GM13977 (cell line): ENCODE data around the gene SURF4.

ENCODE experiments used
- DNase-seq: peaks from one replicate; pipeline ENCODE4 v3.0.0; 2012; ENCODE audit warnings: low spot score
- CTCF ChIP-seq: IDR thresholded peaks from 2 replicates; pipeline ENCODE4 v1.5.1; 2012; ENCODE audit warnings: mild to moderate bottlenecking, control low read depth; ENCODE audit not compliant: insufficient read depth; ENCODE audit errors: extremely low read depth, missing control alignments
- in situ Hi-C: fragments of 300-500 bp; cut with MboI; formaldehyde crosslinking; loops from one replicate; pipeline ENCODE4 v1.12.0; 2022; ENCODE audit warnings: low sequenced_read_pairs, low pct_unique_long_range_greater_than_20kb, mixed read lengths, inconsistent platforms; ENCODE audit not compliant: unreplicated experiment

SURF4 gene

DNA sequence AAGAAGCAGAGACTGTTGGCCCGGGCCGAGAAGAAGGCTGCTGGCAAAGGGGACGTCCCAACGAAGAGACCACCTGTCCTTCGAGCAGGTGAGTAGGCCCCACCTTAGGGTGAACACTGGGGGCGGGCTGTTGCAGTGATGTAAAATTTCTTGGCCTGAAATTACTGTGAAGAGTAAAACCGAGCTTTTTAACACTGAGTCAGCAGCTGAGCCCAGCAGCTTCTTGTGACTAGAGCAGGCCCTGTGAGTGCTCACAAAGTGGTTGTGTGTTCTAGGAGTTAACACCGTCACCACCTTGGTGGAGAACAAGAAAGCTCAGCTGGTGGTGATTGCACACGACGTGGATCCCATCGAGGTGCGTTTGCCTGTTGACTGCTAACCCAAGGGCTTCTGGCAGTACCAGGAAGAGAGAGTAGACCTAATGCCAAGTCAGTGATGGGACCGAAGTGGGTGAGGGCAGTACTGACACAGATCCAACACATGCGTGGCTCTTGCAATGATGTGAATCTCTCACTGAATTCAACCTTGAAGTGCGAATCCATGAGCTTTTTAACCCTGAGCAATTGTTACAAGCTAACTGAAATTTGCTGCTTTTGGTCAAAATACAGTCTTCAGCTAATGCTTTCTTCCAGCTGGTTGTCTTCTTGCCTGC is 25.8 kb downstream of the SURF4 start:
- TF ChIP-seq CTCF = no peak
- in situ Hi-C loops = no loop called here
- DNase-seq = no peak

DNA sequence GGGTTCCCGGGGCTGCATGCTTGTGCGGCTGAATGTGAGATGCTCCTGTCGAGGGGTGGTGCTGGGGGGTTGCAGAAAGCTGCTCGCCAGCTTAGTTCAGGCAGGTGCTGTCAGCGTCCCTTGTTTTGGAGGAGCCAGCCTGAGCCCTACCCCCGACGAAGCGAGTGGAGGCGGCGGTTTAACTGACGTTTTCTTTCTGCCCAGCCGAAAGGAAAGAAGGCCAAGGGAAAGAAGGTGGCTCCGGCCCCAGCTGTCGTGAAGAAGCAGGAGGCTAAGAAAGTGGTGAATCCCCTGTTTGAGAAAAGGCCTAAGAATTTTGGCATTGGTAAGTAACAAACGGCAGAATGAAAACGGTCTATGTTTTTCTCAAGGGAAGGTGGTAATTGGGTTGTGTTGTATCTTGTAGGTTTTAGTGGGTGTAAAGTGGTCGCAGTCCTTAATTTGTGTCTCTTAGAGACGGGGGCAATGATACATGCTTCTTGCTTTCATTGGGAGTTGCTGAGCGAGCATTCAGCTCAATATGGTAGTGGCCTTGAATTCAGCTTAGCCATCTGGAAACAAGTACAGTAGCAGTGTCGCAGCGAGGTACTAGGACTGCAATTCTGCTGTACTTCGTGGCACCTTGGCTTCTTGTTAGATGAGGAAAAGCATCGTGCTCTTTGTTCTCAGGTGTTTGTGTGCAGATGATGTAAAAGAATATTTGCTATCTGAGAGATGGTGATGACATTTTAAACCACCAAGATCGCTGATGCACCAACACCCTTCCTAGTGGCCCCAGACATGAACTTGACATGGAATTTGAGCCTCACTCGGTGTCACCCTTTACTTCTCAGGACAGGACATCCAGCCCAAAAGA is 26.9 kb downstream of the SURF4 start:
- in situ Hi-C loops = no loop called here
- no peak for DNase-seq
- TF ChIP-seq CTCF = no peak

- DNase-seq = peak; percentile 98
- in situ Hi-C loops = no loop called here
- TF ChIP-seq CTCF = no peak
These were observed 27.7 kb downstream of the SURF4 start, which contains the start of the genes MED22 and RPL7A for GRCh38 chr9:133347985-133348717. TSS of gene MED22 (minus strand) at chr9:133348131. CDS start at chr9:133346662, 1,469 bp downstream. TSS of gene RPL7A (plus strand) at chr9:133348218. CDS start at chr9:133348244, 26 bp downstream.

DNA sequence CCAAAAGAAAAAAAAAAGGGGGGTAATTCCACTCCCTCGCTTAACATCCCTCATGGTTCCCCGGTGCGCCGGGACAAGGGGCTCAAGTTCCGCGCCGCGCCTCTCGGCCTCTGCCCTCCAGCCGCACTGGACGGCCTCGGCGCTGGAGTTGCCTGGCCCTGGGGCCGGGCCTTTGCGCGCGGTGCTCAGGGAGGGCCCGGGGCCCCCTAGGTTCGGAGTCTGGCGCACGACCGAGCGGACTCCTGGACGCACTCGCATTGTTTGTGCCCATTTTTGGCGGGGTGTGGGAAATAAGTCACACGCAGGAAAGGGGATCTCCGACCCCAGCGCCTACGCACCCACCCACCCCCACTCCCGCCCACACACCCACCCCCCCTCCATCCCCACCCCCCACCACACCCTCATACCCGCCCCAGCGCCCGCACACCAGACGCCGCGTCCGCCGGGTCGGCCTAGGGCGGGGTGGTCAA is 28.3 kb downstream of the SURF4 start:
- TF ChIP-seq CTCF = no peak
- in situ Hi-C loops = no loop called here
- peak; percentile 80 for DNase-seq

DNA sequence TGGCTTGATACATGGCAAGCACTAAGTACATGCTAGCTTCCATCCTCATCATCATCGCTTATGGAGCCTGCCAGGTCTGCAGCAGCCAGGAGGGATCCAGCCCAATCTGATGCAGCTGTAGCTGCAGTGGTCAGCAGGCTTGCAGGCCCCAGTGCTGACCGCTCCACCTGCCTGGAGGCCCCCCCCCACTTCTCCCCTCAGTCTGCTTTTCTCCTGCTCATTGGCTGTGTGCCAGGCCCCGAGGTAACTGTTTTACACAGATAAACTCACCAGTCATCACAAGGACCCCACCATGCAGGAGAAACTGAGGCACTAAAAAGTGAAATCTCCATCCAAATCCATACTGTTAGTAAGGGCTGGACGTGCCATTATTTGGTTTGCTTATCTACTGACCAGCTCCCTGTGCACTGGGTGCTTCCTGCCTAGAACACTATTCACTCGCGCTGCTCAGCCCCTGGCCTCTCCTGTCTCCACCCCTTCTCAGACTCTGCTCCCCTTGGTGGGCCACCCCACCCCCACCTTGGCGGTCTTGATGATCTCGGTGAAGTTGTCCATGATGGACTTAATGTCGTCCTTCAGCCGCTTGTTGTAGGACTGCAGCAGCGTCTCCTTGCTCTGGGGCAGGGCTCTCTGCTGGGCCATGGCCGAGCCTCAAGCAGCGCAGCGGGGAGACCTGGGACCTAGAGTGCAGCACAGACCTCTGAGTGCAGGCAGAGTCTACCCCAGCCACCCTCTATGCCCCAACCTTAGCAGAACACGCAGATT is 29.7 kb downstream of the SURF4 start:
- no peak for TF ChIP-seq CTCF
- DNase-seq = no peak
- in situ Hi-C loops = no loop called here

GRCh38 chr9:133345596-133345995 is 30.3 kb downstream of the SURF4 start:
- no peak for DNase-seq
- TF ChIP-seq CTCF = no peak
- in situ Hi-C loops = no loop called here
